DND-41 (cell line): ENCODE data around the gene SNX9.

ENCODE experiments used
- ATAC-seq: fragments of 200-7000 bp; cut with Tn5 transposase; 3 replicates; pipeline ENCODE4 v1.9.1; 2021; ENCODE audit warnings: low read depth; ENCODE audit not compliant: insufficient read depth
- DNase-seq: peaks from one replicate; pipeline ENCODE4 v3.0.0-alpha.2; 2020
- H2AFZ ChIP-seq: 2 replicates; pipeline ENCODE4 v1.6.0; 2012; ENCODE audit warnings: low read depth, low read length
- H3K27ac ChIP-seq: 2 replicates; pipeline ENCODE4 v1.5.1; 2012; ENCODE audit warnings: low read length, inconsistent platforms
- H3K27me3 ChIP-seq: fragments of 200-600 bp; sonication (generic); 2 replicates; pipeline ENCODE4 v1.6.0; 2012; ENCODE audit warnings: low read length, mild to moderate bottlenecking, inconsistent platforms; ENCODE audit not compliant: insufficient read depth, poor library complexity
- H3K36me3 ChIP-seq: 2 replicates; pipeline ENCODE4 v1.5.1; 2012; ENCODE audit warnings: low read length, inconsistent platforms; ENCODE audit not compliant: insufficient read depth
- H3K4me1 ChIP-seq: 2 replicates; pipeline ENCODE4 v1.5.1; 2012; ENCODE audit warnings: mild to moderate bottlenecking, low read length; ENCODE audit not compliant: insufficient read depth
- H3K4me2 ChIP-seq: 2 replicates; pipeline ENCODE4 v1.6.0; 2012; ENCODE audit warnings: mild to moderate bottlenecking, moderate library complexity, low read length, inconsistent platforms; ENCODE audit not compliant: insufficient read depth
- H3K4me3 ChIP-seq, 2 experiments: fragments of 200-600 bp in 1 of 2; shearing (Covaris generic) in 1 of 2; 2 replicates each; pipeline ENCODE4 v1.5.1; 2012 to 2016; ENCODE audit warnings: inconsistent platforms in 2 of 2, low read length in 2 of 2, mild to moderate bottlenecking in 2 of 2, low read depth in 1 of 2, moderate library complexity in 1 of 2
- H3K79me2 ChIP-seq: 2 replicates; pipeline ENCODE4 v1.6.0; 2012; ENCODE audit warnings: low read length, inconsistent platforms; ENCODE audit not compliant: insufficient read depth
- H3K9ac ChIP-seq: 2 replicates; pipeline ENCODE4 v1.6.0; 2012; ENCODE audit warnings: low read depth, mild to moderate bottlenecking, inconsistent platforms, low read length, moderate library complexity
- H3K9me3 ChIP-seq: 2 replicates; pipeline ENCODE4 v1.5.1; 2012; ENCODE audit warnings: low read length, moderate library complexity, mild to moderate bottlenecking, inconsistent platforms; ENCODE audit not compliant: insufficient read depth, severe bottlenecking
- H4K20me1 ChIP-seq: 2 replicates; pipeline ENCODE4 v1.6.0; 2012; ENCODE audit warnings: low read length; ENCODE audit not compliant: insufficient read depth
- EZH2 ChIP-seq: IDR thresholded peaks from 3 replicates; pipeline ENCODE4 v1.6.1; 2012; ENCODE audit warnings: borderline replicate concordance, low read depth, mild to moderate bottlenecking, moderate library complexity, low read length, inconsistent platforms; ENCODE audit not compliant: severe bottlenecking
- TF ChIP-seq, protein P1 (sequence below): IDR thresholded peaks from 2 replicates; pipeline ENCODE4 v1.5.1; 2012; ENCODE audit warnings: borderline replicate concordance, low read length, moderate library complexity, mild to moderate bottlenecking; ENCODE audit not compliant: poor library complexity, severe bottlenecking; ENCODE audit errors: extremely low read depth

SNX9 gene

GRCh38 chr6:157943249-157943963 is 120.4 kb downstream of the SNX9 start:
- TF ChIP-seq, protein P1, sequence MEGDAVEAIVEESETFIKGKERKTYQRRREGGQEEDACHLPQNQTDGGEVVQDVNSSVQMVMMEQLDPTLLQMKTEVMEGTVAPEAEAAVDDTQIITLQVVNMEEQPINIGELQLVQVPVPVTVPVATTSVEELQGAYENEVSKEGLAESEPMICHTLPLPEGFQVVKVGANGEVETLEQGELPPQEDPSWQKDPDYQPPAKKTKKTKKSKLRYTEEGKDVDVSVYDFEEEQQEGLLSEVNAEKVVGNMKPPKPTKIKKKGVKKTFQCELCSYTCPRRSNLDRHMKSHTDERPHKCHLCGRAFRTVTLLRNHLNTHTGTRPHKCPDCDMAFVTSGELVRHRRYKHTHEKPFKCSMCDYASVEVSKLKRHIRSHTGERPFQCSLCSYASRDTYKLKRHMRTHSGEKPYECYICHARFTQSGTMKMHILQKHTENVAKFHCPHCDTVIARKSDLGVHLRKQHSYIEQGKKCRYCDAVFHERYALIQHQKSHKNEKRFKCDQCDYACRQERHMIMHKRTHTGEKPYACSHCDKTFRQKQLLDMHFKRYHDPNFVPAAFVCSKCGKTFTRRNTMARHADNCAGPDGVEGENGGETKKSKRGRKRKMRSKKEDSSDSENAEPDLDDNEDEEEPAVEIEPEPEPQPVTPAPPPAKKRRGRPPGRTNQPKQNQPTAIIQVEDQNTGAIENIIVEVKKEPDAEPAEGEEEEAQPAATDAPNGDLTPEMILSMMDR, result no peak
- TF ChIP-seq EZH2, result no peak
- 0 out of 2 replicates have a peak, but pooled peaks cover 3% of the 10 kb centered on the region for H4K20me1 ChIP-seq
- ATAC-seq, result no peak
- peaks cover 20% of the 10 kb centered on the region for H3K4me1 ChIP-seq
- no peaks in the 10 kb centered on the region for H3K36me3 ChIP-seq
- H3K79me2 ChIP-seq, result no peaks in the 10 kb centered on the region
- no peaks in the 10 kb centered on the region for H3K9me3 ChIP-seq
- H2AFZ ChIP-seq, result no peak overlapping the region
- DNase-seq, result no peak
- no peak overlapping the region for H3K27ac ChIP-seq
- H3K9ac ChIP-seq, result no peak overlapping the region
- H3K27me3 ChIP-seq, result no peaks in the 10 kb centered on the region
- H3K4me3 ChIP-seq, result no peak overlapping the region
- H3K4me2 ChIP-seq, result no peak overlapping the region

GRCh38 chr6:157943964-157944283 is 120.9 kb downstream of the SNX9 start:
- no peak for ATAC-seq
- H3K9me3 ChIP-seq, result no peaks in the 10 kb centered on the region
- H3K36me3 ChIP-seq, result no peaks in the 10 kb centered on the region

DNA sequence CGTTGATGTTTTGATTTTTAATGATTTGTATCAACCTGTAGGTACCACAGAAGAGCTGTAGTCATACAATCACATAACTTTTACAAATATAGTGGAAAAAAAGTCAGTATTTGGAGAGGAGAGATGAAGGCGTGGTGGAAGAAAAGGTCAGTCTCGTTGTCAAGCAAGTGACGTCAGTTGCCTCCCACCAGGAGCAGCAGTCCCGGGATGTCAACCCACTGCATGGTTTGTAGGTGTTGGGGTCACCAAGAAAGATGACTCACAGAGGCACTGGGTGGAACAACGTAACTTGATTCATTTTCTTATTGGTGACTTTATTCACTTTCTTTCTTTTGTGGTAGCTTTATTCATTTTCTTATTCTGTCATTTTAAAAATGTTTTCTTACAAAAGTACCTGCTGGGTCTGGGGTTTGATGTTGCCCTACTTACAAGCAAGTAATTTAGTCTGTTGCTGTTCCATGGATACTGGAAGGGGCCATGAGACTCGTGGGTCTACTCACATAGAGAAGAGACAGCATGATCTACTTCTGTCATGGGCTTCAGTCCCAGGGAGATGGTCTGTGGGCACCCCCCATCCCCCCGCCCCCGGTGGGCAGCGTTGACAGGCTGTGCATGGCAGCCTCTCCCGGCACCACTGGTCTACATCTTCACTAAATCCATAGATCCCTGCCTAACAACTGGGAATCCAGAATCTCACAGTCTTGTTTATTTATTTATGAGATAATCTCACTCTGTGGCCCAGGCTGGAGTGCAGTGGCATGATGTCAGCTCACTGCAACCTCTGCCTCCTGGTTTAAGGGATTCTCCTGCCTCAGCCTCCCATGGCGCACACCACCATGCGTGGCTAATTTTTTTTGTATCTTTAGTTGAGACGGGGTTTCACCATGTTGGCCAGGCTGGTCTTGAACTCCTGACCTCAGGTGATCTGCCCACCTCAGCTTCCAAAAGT is 122.2 kb downstream of the SNX9 start:
- H3K27ac ChIP-seq, result no peak overlapping the region
- no peaks in the 10 kb centered on the region for H3K27me3 ChIP-seq
- H3K4me3 ChIP-seq, result no peak overlapping the region
- no peaks in the 10 kb centered on the region for H3K9me3 ChIP-seq
- H3K9ac ChIP-seq, result no peak overlapping the region
- H3K4me1 ChIP-seq, result peaks cover 20% of the 10 kb centered on the region
- H3K36me3 ChIP-seq, result no peaks in the 10 kb centered on the region
- ATAC-seq (no peak), DNase-seq (no peak)
- TF ChIP-seq EZH2, result no peak
- TF ChIP-seq, protein P1, result no peak
- no peaks in the 10 kb centered on the region for H3K79me2 ChIP-seq
- no peak overlapping the region for H3K4me2 ChIP-seq
- H2AFZ ChIP-seq, result no peak overlapping the region
- H4K20me1 ChIP-seq, result 0 out of 2 replicates have a peak, but pooled peaks cover 3% of the 10 kb centered on the region

More at GRCh38 chr6:157943964-157944283, 120.9 kb downstream of the SNX9 start:
- Histone ChIP-seq H3K4me2 (no peak overlapping the region), H3K79me2 (no peaks in the 10 kb centered on the region), H3K27me3 (no peaks in the 10 kb centered on the region), H3K4me3 (no peak overlapping the region), H2AFZ (no peak overlapping the region), H3K4me1 (peaks cover 20% of the 10 kb centered on the region), H3K9ac (no peak overlapping the region), H4K20me1 (0 out of 2 replicates have a peak, but pooled peaks cover 3% of the 10 kb centered on the region), H3K27ac (no peak overlapping the region)
- DNase-seq, result no peak
- no peak for TF ChIP-seq EZH2
- TF ChIP-seq, protein P1, result no peak
